ENCODE measurements around the gene KRI1. TPM values are rescaled to one million over a fixed set of nuclear protein-coding genes. Genes with fewer than 3 reads are reported as not detected.
A peak's percentile ranks its signal among the peaks of the same experiment; 100 is the strongest.
"Not testable (repeated sequence)": the region's sequence is repeated elsewhere in the genome, so short reads cannot be mapped to it uniquely, and the experiment has no call there.

Gene KRI1
- polyA plus RNA-seq, 4 donors = 14.8 to 21.2 (median 18.1) TPM

GRCh38 chr19:10549733-10550132, 16.1 kb downstream of the KRI1 start:
- FAIRE-seq (no peak), DNase-seq (no peak)
- H3K27me3 ChIP-seq (ENCODE audit: control insufficient read depth in 3 of 3, insufficient read depth in 3 of 3, low read length in 3 of 3) = no peaks in the 10 kb centered on the region
- peaks cover 6 to 8% (median 6%) of the 10 kb centered on the region in 3 donors for H3K4me1 ChIP-seq (ENCODE audit: control insufficient read depth in 3 of 3, insufficient read depth in 2 of 3, low read depth in 1 of 3, low read length in 2 of 3)
- no peak overlapping the region for H3K4me3 ChIP-seq (ENCODE audit: low read depth in 1 of 3, low read length in 3 of 3)
- H3K36me3 ChIP-seq (ENCODE audit: control insufficient read depth in 3 of 3, insufficient read depth in 2 of 3, low read depth in 1 of 3, low read length in 3 of 3) = peaks cover 21 to 94% (median 32%) of the 10 kb centered on the region in 3 donors
- no peak overlapping the region for H3K27ac ChIP-seq (ENCODE audit: low read depth in 1 of 3, low read length in 2 of 3)
- WGBS, 3 donors = 78 to 87% (median 80%) methylated on average over 7 of the region's 7 CpGs
- no peaks in the 10 kb centered on the region for H3K9me3 ChIP-seq (ENCODE audit: control insufficient read depth in 2 of 2, insufficient read depth in 1 of 2, low read depth in 1 of 2, low read length in 1 of 2)

DNA sequence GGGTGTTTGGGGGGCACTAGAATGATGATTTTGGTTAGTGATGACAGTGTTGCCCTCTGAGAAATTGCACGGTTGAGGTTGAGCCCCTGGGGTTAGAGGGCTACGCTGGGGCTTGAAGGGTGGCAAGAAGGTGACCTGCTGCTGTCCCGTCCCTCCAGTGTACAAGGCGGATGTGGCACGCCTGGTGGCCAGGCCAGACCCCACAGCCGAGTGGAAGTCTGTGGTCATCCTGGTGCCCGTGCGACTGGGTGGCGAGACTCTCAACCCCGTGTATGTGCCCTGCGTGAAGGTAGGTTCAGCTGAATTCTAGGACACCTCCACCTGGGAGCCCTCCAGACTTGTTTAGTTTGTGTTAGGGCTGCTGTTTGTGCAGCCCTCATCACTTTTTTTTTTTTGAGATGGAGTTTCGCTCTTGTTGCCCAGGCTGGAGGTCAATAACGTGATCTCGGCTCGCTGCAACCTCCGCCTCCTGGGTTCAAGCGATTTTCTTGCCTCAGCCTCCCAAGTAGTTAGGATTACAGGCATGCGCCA, 17.0 kb downstream of the KRI1 start:
- H3K9me3 ChIP-seq (ENCODE audit: control insufficient read depth in 2 of 2, insufficient read depth in 1 of 2, low read depth in 1 of 2, low read length in 1 of 2) = no peaks in the 10 kb centered on the region
- peaks cover 19 to 86% (median 32%) of the 10 kb centered on the region in 3 donors for H3K36me3 ChIP-seq (ENCODE audit: control insufficient read depth in 3 of 3, insufficient read depth in 2 of 3, low read depth in 1 of 3, low read length in 3 of 3)
- 97 to 98% (median 97%) methylated on average over 18 of the region's 18 CpGs for WGBS, 3 donors
- no peak overlapping the region for H3K4me3 ChIP-seq (ENCODE audit: low read depth in 1 of 3, low read length in 3 of 3)
- no peak for FAIRE-seq
- H3K4me1 ChIP-seq (ENCODE audit: control insufficient read depth in 3 of 3, insufficient read depth in 2 of 3, low read depth in 1 of 3, low read length in 2 of 3) = peaks cover 6 to 9% (median 9%) of the 10 kb centered on the region in 3 donors
- H3K27me3 ChIP-seq (ENCODE audit: control insufficient read depth in 3 of 3, insufficient read depth in 3 of 3, low read length in 3 of 3) = no peaks in the 10 kb centered on the region
- no peak overlapping the region for H3K27ac ChIP-seq (ENCODE audit: low read depth in 1 of 3, low read length in 2 of 3)
- no peak for DNase-seq

DNA sequence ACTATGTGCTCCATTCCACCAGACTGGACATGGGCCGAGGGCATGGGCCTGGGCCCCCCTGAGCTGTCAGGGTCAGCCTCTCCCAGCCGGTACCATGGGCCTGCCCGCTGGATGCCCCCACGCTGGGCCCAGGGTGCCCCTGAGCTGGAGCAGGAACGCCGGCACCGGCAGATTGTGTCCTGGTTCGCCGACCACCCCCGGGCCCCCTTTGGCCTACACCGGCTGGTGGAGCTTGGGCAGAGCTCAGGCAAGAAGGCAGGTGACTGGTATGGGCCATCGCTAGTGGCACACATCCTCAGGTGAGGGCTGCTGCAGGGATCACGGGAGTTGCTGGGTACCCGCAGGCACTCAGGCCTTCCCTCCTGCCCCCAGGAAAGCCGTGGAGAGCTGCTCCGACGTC, 19.0 kb downstream of the KRI1 start:
- DNase-seq (no peak), FAIRE-seq (no peak)
- Histone ChIP-seq H3K4me1 (ENCODE audit: control insufficient read depth in 3 of 3, insufficient read depth in 2 of 3, low read depth in 1 of 3, low read length in 2 of 3) (peaks cover 0 to 12% (median 3%) of the 10 kb centered on the region in 3 donors), H3K27me3 (ENCODE audit: control insufficient read depth in 3 of 3, insufficient read depth in 3 of 3, low read length in 3 of 3) (no peaks in the 10 kb centered on the region), H3K4me3 (ENCODE audit: low read depth in 1 of 3, low read length in 3 of 3) (no peak overlapping the region), H3K36me3 (ENCODE audit: control insufficient read depth in 3 of 3, insufficient read depth in 2 of 3, low read depth in 1 of 3, low read length in 3 of 3) (peaks cover 14 to 66% (median 14%) of the 10 kb centered on the region in 3 donors), H3K27ac (ENCODE audit: low read depth in 1 of 3, low read length in 2 of 3) (no peak overlapping the region), H3K9me3 (ENCODE audit: control insufficient read depth in 2 of 2, insufficient read depth in 1 of 2, low read depth in 1 of 2, low read length in 1 of 2) (no peaks in the 10 kb centered on the region)
- WGBS, 3 donors = 92 to 95% (median 93%) methylated on average over 17 of the region's 17 CpGs

DNA sequence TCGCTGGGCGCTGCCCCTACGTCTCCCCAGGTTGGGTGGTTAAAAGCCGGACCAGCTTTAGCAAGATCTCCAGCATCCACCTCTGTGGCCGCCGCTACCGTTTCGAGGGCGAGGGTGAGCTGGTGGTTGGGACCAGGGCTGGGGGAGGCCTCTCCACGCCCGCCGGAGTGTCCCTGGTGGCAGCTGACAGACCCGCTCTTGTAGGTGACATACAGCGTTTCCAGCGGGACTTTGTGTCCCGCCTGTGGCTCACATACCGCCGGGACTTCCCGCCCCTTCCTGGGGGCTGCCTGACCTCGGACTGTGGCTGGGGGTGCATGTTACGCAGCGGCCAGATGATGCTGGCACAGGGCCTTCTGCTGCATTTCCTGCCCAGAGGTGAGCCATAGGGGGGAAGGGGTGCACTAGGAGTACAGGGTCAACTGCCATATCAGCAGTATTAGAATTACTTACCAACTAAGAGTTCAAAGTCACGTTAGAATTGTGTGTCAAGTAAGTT, 21.0 kb downstream of the KRI1 start:
- Histone ChIP-seq H3K27ac (ENCODE audit: low read depth in 1 of 3, low read length in 2 of 3) (peak overlapping the region; percentile 77 to 91 (median 91)), H3K9me3 (ENCODE audit: control insufficient read depth in 2 of 2, insufficient read depth in 1 of 2, low read depth in 1 of 2, low read length in 1 of 2) (no peaks in the 10 kb centered on the region), H3K4me1 (ENCODE audit: control insufficient read depth in 3 of 3, insufficient read depth in 2 of 3, low read depth in 1 of 3, low read length in 2 of 3) (peaks cover 0 to 12% (median 3%) of the 10 kb centered on the region in 3 donors), H3K27me3 (ENCODE audit: control insufficient read depth in 3 of 3, insufficient read depth in 3 of 3, low read length in 3 of 3) (no peaks in the 10 kb centered on the region), H3K36me3 (ENCODE audit: control insufficient read depth in 3 of 3, insufficient read depth in 2 of 3, low read depth in 1 of 3, low read length in 3 of 3) (peaks cover 9 to 46% (median 11%) of the 10 kb centered on the region in 3 donors), H3K4me3 (ENCODE audit: low read depth in 1 of 3, low read length in 3 of 3) (peak overlapping the region; percentile 95 to 98 (median 96))
- FAIRE-seq (no peak), DNase-seq (peak; percentile 57 to 79)
- 16 to 47% (median 26%) methylated on average over 21 to 23 of the region's 23 CpGs for WGBS, 3 donors

DNA sequence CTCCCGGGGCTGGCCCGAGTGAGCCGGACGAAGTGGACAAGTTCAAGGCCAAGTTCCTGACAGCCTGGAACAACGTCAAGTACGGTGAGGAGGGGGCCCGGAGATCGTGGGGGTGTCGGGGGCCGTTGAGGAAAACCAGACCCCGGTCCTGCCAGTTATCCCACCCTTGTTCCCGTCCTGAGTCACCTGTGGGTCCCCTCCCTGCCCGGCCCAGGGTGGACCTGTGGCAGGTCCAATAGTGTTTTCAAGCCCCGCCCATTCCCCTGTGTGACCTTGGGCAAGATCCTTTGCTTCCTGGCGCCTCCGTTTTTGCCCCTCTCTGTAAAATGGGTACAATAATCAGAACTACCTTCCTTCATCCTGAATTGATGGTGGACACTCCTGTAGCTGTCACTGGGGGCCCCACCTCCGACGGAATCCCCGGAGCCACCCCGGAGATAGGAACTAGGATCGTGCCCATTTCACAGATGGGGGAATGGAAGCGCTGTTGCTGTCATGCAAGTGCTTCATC, 21.5 kb downstream of the KRI1 start:
- H3K9me3 ChIP-seq (ENCODE audit: control insufficient read depth in 2 of 2, insufficient read depth in 1 of 2, low read depth in 1 of 2, low read length in 1 of 2) = no peaks in the 10 kb centered on the region
- peak overlapping the region; percentile 95 to 98 (median 96) for H3K4me3 ChIP-seq (ENCODE audit: low read depth in 1 of 3, low read length in 3 of 3)
- H3K4me1 ChIP-seq (ENCODE audit: control insufficient read depth in 3 of 3, insufficient read depth in 2 of 3, low read depth in 1 of 3, low read length in 2 of 3) = peaks cover 0 to 12% (median 3%) of the 10 kb centered on the region in 3 donors
- FAIRE-seq = no peak
- H3K27me3 ChIP-seq (ENCODE audit: control insufficient read depth in 3 of 3, insufficient read depth in 3 of 3, low read length in 3 of 3) = no peaks in the 10 kb centered on the region
- WGBS, 3 donors = 3 to 20% (median 7%) methylated on average over 19 to 22 of the region's 22 CpGs
- peak; percentile 65 to 84 for DNase-seq
- H3K36me3 ChIP-seq (ENCODE audit: control insufficient read depth in 3 of 3, insufficient read depth in 2 of 3, low read depth in 1 of 3, low read length in 3 of 3) = peaks cover 9 to 41% (median 11%) of the 10 kb centered on the region in 3 donors
- peak overlapping the region; percentile 77 to 91 (median 91) for H3K27ac ChIP-seq (ENCODE audit: low read depth in 1 of 3, low read length in 2 of 3)

DNA sequence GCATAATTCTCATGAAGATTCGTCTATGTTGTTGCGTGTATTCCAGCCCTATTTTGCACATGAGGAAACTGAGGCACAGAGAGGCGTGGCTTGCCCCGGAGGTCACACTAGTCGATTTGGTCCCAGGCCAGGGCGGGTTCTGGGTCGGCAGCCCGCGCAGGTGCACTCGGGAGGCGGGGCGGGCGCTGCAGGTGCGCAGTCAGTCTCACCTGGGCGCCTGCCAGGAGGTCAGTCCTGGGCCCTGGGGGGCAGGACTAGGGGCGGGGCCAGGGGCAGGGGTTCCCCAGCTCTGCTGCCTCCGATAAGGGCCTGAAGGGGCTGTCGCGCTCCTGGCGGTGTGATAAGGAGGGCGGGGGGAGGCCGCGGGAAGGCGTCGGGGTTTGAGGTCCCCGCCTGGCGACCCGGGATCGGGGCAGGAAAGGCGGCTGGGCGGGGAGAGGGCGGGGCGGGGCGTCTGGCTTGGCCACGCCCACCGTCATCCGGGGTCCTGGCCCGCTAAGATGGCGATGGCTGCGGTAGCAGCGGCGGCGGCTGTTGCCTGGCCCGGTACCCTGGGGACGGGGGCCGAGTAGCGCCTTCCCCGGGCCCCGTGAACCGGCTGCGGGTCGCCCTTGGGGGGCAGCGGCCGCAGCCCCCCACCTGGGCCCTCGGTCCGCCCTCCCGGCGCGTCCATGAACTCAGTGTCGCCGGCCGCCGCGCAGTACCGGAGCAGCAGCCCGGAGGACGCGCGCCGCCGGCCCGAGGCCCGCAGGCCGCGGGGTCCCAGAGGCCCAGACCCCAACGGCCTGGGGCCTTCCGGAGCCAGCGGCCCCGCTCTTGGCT, 22.2 kb downstream of the KRI1 start, which contains the start of gene ATG4D:
Gene ATG4D, plus strand, starts transcription at position 485 of the 822 bp plus-strand sequence. Its CDS starts 187 bp downstream, at position 672.
- 0 to 1% (median 1%) methylated on average over 42 to 79 of the region's 79 CpGs for WGBS, 3 donors
- peaks cover 5 to 35% (median 8%) of the 10 kb centered on the region in 3 donors for H3K36me3 ChIP-seq (ENCODE audit: control insufficient read depth in 3 of 3, insufficient read depth in 2 of 3, low read depth in 1 of 3, low read length in 3 of 3)
- FAIRE-seq (no peak), DNase-seq (peak; percentile 96 to 97)
- H3K9me3 ChIP-seq (ENCODE audit: control insufficient read depth in 2 of 2, insufficient read depth in 1 of 2, low read depth in 1 of 2, low read length in 1 of 2) = no peaks in the 10 kb centered on the region
- H3K4me1 ChIP-seq (ENCODE audit: control insufficient read depth in 3 of 3, insufficient read depth in 2 of 3, low read depth in 1 of 3, low read length in 2 of 3) = peaks cover 0 to 12% (median 3%) of the 10 kb centered on the region in 3 donors
- peak within 1 kb of the TSS; percentile 77 to 91 (median 91) for H3K27ac ChIP-seq (ENCODE audit: low read depth in 1 of 3, low read length in 2 of 3)
- peak within 1 kb of the TSS; percentile 95 to 98 (median 96) for H3K4me3 ChIP-seq (ENCODE audit: low read depth in 1 of 3, low read length in 3 of 3)
- no peaks in the 10 kb centered on the region for H3K27me3 ChIP-seq (ENCODE audit: control insufficient read depth in 3 of 3, insufficient read depth in 3 of 3, low read length in 3 of 3)

GRCh38 chr19:10543059-10543419, 22.8 kb downstream of the KRI1 start:
- 39 to 48% (median 46%) methylated on average over 8 of the region's 8 CpGs for WGBS, 3 donors
- H3K27me3 ChIP-seq (ENCODE audit: control insufficient read depth in 3 of 3, insufficient read depth in 3 of 3, low read length in 3 of 3) = no peaks in the 10 kb centered on the region
- H3K27ac ChIP-seq (ENCODE audit: low read depth in 1 of 3, low read length in 2 of 3) = peak overlapping the region in 1 of 3 donors; percentile 53
- H3K4me1 ChIP-seq (ENCODE audit: control insufficient read depth in 3 of 3, insufficient read depth in 2 of 3, low read depth in 1 of 3, low read length in 2 of 3) = peaks cover 0 to 12% (median 3%) of the 10 kb centered on the region in 3 donors
- H3K36me3 ChIP-seq (ENCODE audit: control insufficient read depth in 3 of 3, insufficient read depth in 2 of 3, low read depth in 1 of 3, low read length in 3 of 3) = peaks cover 5 to 29% (median 5%) of the 10 kb centered on the region in 3 donors
- DNase-seq = no peak
- no peak for FAIRE-seq
- H3K4me3 ChIP-seq (ENCODE audit: low read depth in 1 of 3, low read length in 3 of 3) = peak overlapping the region in 2 of 3 donors; percentile 95 to 96
- H3K9me3 ChIP-seq (ENCODE audit: control insufficient read depth in 2 of 2, insufficient read depth in 1 of 2, low read depth in 1 of 2, low read length in 1 of 2) = no peaks in the 10 kb centered on the region

- H3K36me3 ChIP-seq (ENCODE audit: control insufficient read depth in 3 of 3, insufficient read depth in 2 of 3, low read depth in 1 of 3, low read length in 3 of 3); FAIRE-seq; H3K4me1 ChIP-seq (ENCODE audit: control insufficient read depth in 3 of 3, insufficient read depth in 2 of 3, low read depth in 1 of 3, low read length in 2 of 3); DNase-seq; H3K27me3 ChIP-seq (ENCODE audit: control insufficient read depth in 3 of 3, insufficient read depth in 3 of 3, low read length in 3 of 3); H3K4me3 ChIP-seq (ENCODE audit: low read depth in 1 of 3, low read length in 3 of 3); H3K27ac ChIP-seq (ENCODE audit: low read depth in 1 of 3, low read length in 2 of 3); H3K9me3 ChIP-seq (ENCODE audit: control insufficient read depth in 2 of 2, insufficient read depth in 1 of 2, low read depth in 1 of 2, low read length in 1 of 2): not testable (repeated sequence)
- 58 to 65% (median 63%) methylated on average over 9 of the region's 9 CpGs for WGBS, 3 donors
These were observed 26.8 kb downstream of the KRI1 start for GRCh38 chr19:10539016-10539415.

All from small intestine (tissue), 7 donors.